ENCODE results near the gene ALOX12. TPM values are rescaled to one million over a fixed set of nuclear protein-coding genes. Genes with fewer than 3 reads are reported as not detected.

The ALOX12 gene
- total RNA-seq, 1 donor from 2014 or later, result not detected

DNA sequence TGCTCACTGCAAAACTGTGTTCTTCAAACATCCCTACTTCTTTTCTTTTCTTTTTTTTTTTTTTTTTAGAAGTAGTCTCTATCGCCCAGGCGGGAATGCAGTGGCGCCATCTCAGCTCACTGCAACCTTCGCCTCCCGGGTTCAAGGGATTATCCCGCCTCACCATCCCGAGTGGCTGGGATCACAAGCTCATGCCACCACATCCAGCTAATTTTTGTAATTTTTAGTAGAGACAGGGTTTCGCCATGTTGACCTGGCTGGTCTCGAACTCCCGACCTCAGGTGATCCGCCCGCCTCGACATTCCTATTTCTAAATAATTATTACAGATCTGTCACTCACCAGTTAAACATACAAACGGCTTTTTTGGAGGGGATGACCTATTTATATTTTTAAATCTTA, 15.6 kb downstream of the ALOX12 start:
- Mint-ChIP-seq H3K27ac (peak overlapping the region; percentile 100), H3K4me3 (ENCODE audit: low read depth) (peak overlapping the region; percentile 96), H3K27me3 (no peaks in the 10 kb centered on the region), H3K9me3 (ENCODE audit: low read depth) (no peaks in the 10 kb centered on the region), H3K4me1 (ENCODE audit: low read depth) (peaks cover 35% of the 10 kb centered on the region), H3K36me3 (ENCODE audit: insufficient read depth) (peaks cover 1% of the 10 kb centered on the region)
- DNase-seq (ENCODE audit: low spot score, unreplicated experiment), result no peak
- TF ChIP-seq, protein P1, sequence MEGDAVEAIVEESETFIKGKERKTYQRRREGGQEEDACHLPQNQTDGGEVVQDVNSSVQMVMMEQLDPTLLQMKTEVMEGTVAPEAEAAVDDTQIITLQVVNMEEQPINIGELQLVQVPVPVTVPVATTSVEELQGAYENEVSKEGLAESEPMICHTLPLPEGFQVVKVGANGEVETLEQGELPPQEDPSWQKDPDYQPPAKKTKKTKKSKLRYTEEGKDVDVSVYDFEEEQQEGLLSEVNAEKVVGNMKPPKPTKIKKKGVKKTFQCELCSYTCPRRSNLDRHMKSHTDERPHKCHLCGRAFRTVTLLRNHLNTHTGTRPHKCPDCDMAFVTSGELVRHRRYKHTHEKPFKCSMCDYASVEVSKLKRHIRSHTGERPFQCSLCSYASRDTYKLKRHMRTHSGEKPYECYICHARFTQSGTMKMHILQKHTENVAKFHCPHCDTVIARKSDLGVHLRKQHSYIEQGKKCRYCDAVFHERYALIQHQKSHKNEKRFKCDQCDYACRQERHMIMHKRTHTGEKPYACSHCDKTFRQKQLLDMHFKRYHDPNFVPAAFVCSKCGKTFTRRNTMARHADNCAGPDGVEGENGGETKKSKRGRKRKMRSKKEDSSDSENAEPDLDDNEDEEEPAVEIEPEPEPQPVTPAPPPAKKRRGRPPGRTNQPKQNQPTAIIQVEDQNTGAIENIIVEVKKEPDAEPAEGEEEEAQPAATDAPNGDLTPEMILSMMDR (IDR thresholded peaks at IDR 0.05; ENCODE audit: unreplicated experiment), result no peak

GRCh38 chr17:7011942-7012254, 16.0 kb downstream of the ALOX12 start:
- Mint-ChIP-seq H3K36me3 (ENCODE audit: insufficient read depth) (peaks cover 1% of the 10 kb centered on the region), H3K4me1 (ENCODE audit: low read depth) (peaks cover 35% of the 10 kb centered on the region), H3K27me3 (no peaks in the 10 kb centered on the region)

GRCh38 chr17:7014261-7014994, 18.6 kb downstream of the ALOX12 start:
- peaks cover 35% of the 10 kb centered on the region for H3K4me1 Mint-ChIP-seq (ENCODE audit: low read depth)
- peak; percentile 96 for DNase-seq (ENCODE audit: low spot score, unreplicated experiment)

More at GRCh38 chr17:7011942-7012254, 16.0 kb downstream of the ALOX12 start:
- TF ChIP-seq, protein P1 (IDR thresholded peaks at IDR 0.05; ENCODE audit: unreplicated experiment), result no peak
- Mint-ChIP-seq H3K27ac (peak overlapping the region; percentile 100), H3K4me3 (ENCODE audit: low read depth) (peak overlapping the region; percentile 96), H3K9me3 (ENCODE audit: low read depth) (no peaks in the 10 kb centered on the region)
- DNase-seq (ENCODE audit: low spot score, unreplicated experiment), result no peak

DNA sequence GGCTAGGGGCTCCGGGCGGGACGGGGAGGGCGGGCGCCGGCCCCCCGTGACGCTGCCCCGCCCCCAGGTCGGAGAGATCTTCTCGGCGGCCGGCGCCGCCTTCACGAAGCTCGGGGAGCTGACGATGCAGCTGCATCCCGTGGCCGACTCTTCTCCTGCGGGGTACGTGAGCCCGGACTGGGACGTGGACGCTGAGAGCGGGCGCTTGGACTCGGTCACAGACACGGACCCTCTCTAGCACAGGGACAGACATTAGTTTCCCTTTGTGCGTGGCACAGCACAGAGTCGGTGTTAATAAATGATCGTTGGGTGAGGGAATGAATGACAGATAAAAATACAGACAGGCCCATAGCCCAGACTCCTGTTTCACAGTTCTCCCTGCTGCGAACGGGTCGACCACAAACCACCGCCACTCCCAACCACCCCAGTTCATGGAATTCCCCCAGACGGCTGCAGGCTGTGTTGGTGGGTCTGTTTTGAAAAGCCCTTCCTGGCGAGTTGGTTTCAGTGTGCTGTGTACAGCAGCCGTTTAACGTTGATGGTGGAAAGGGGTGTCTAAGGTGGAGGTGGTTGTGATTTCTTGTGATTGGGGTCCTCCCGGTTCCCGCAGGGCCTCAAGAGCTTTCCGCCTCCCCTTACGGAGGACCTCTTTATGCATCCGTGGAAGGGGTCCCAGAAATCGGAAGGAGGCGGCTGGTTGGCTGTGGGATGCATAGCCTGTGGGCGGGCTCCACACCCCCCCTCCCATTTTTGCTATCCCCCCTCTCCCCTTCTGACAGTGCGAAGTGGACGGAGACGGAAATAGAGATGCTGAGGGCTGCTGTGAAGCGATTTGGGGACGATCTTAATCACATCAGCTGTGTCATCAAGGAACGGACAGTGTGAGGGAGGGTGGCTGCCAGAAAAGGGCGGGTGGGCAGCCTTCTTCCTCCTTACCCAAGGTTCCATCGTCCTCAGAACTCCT, 19.4 kb downstream of the ALOX12 start:
- no peak for DNase-seq (ENCODE audit: low spot score, unreplicated experiment)
- Mint-ChIP-seq H3K27ac (peak overlapping the region; percentile 81), H3K27me3 (peaks cover under 1% of the 10 kb centered on the region), H3K9me3 (ENCODE audit: low read depth) (no peaks in the 10 kb centered on the region), H3K4me1 (ENCODE audit: low read depth) (peaks cover 36% of the 10 kb centered on the region), H3K4me3 (ENCODE audit: low read depth) (peak overlapping the region; percentile 86), H3K36me3 (ENCODE audit: insufficient read depth) (peaks cover 3% of the 10 kb centered on the region)
- TF ChIP-seq, protein P1 (IDR thresholded peaks at IDR 0.05; ENCODE audit: unreplicated experiment), result peak; percentile 39

More at GRCh38 chr17:7014261-7014994, 18.6 kb downstream of the ALOX12 start:
- TF ChIP-seq, protein P1 (IDR thresholded peaks at IDR 0.05; ENCODE audit: unreplicated experiment), result peak; percentile 88
- Mint-ChIP-seq H3K27ac (peak overlapping the region; percentile 100), H3K9me3 (ENCODE audit: low read depth) (no peaks in the 10 kb centered on the region), H3K36me3 (ENCODE audit: insufficient read depth) (peaks cover 4% of the 10 kb centered on the region), H3K27me3 (no peaks in the 10 kb centered on the region), H3K4me3 (ENCODE audit: low read depth) (peak overlapping the region; percentile 96)

GRCh38 chr17:7016418-7016817, 20.6 kb downstream of the ALOX12 start:
- Mint-ChIP-seq H3K36me3 (ENCODE audit: insufficient read depth) (peaks cover 3% of the 10 kb centered on the region), H3K27ac (no peak overlapping the region), H3K4me3 (ENCODE audit: low read depth) (peak overlapping the region; percentile 53), H3K27me3 (peaks cover 12% of the 10 kb centered on the region), H3K4me1 (ENCODE audit: low read depth) (peaks cover 29% of the 10 kb centered on the region), H3K9me3 (ENCODE audit: low read depth) (no peaks in the 10 kb centered on the region)
- TF ChIP-seq, protein P1 (IDR thresholded peaks at IDR 0.05; ENCODE audit: unreplicated experiment), result no peak
- no peak for DNase-seq (ENCODE audit: low spot score, unreplicated experiment)
